IgD-negative memory B cell (primary cell): ENCODE data around the gene MICB. TPM values are rescaled to one million over a fixed set of nuclear protein-coding genes. Genes with fewer than 3 reads are reported as not detected.
"Not testable (repeated sequence)": the region's sequence is repeated elsewhere in the genome, so short reads cannot be mapped to it uniquely, and the experiment has no call there.

Experiments
- H3K27ac Mint-ChIP-seq, 3 donors: one replicate each; pipeline ENCODE4 v1.8.0; 2020 to 2022; ENCODE audit warnings: mild to moderate bottlenecking in 3 of 3, mixed read lengths in 3 of 3, moderate library complexity in 1 of 3
- H3K27me3 Mint-ChIP-seq: one replicate; pipeline ENCODE4 v1.8.0; 2021; ENCODE audit warnings: mixed read lengths
- H3K36me3 Mint-ChIP-seq: one replicate; pipeline ENCODE4 v1.8.0; 2020; ENCODE audit warnings: mild to moderate bottlenecking, mixed read lengths
- H3K4me1 Mint-ChIP-seq, 3 donors: one replicate each; pipeline ENCODE4 v1.8.0; 2020 to 2022; ENCODE audit warnings: mixed read lengths in 3 of 3, mild to moderate bottlenecking in 1 of 3
- H3K4me3 Mint-ChIP-seq, 4 donors: one replicate each; pipeline ENCODE4 v1.8.0; 2020 to 2022; ENCODE audit warnings: mild to moderate bottlenecking in 4 of 4, mixed read lengths in 4 of 4, moderate library complexity in 3 of 4
- H3K9me3 Mint-ChIP-seq, 3 donors: one replicate each; pipeline ENCODE4 v1.8.0; 2020 to 2021; ENCODE audit warnings: mixed read lengths in 3 of 3, mild to moderate bottlenecking in 1 of 3
- polyA plus RNA-seq: library from polyadenylated mRNA; unstranded; fragments of 300-500 nt; fragmentation: Illumina TruSeq; gene quantifications from one replicate; pipeline ENCODE4 v1.2.3, GENCODE V29; 2021

MICB gene
- polyA plus RNA-seq, 1 donor from 2014 or later, result 9.3 TPM

GRCh38 chr6:31547727-31548543, 50.0 kb downstream of the MICB start:
- Mint-ChIP-seq H3K36me3 (no peaks in the 10 kb centered on the region), H3K9me3 (no peaks in the 10 kb centered on the region), H3K4me1 (peaks cover 16 to 32% (median 29%) of the 10 kb centered on the region in 3 donors), H3K27ac (peak overlapping the region; percentile 86 to 97 (median 88)), H3K4me3 (peak overlapping the region; percentile 76 to 98 (median 88)), H3K27me3 (peaks cover 1% of the 10 kb centered on the region)

DNA sequence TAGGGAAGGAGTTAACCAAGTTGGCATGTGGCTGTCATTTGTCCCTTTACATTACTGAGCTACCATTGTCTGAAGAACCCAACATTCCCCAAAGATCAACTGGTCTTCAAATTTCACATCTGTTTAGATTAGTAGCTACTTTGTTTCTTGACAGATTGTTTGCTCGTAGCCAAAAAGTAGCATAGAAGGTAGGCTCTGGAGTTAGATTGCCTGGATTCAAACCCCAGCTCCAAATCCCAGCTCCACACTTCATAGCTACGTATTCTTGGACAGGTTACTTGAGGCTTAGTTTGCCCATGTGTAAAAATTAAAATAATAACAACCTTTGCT, 50.6 kb downstream of the MICB start:
- H3K36me3 Mint-ChIP-seq, result no peaks in the 10 kb centered on the region
- H3K9me3 Mint-ChIP-seq, result no peaks in the 10 kb centered on the region
- H3K27ac Mint-ChIP-seq, result peak overlapping the region in 2 of 3 donors; percentile 40 to 88
- H3K4me3 Mint-ChIP-seq, result peak overlapping the region in 1 of 4 donors; percentile 41
- peaks cover 1% of the 10 kb centered on the region for H3K27me3 Mint-ChIP-seq
- peaks cover 16 to 29% (median 25%) of the 10 kb centered on the region in 3 donors for H3K4me1 Mint-ChIP-seq

DNA sequence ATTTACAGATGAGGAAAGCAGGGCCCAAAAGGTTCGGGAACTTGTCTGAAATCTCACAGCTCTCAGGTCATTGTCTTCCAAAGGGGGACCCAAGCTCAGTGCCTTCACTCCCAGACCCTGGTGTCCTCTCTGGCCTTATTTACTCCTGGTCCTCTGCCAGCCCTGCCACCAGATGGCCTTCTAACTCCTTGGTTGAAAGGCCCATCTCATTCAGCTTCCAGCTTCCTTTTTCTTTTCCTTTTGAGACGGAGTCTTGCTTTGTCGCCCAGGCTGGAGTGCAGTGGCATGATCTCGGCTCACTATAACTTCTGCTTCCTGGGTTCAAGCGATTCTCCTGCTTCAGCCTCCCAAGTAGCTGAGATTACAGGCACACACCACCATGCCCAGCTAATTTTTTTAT, 53.4 kb downstream of the MICB start:
- not testable (repeated sequence) for H3K36me3 Mint-ChIP-seq, H3K9me3 Mint-ChIP-seq, H3K27me3 Mint-ChIP-seq
- peaks cover 20 to 35% (median 25%) of the 10 kb centered on the region in 3 donors for H3K4me1 Mint-ChIP-seq
- peak overlapping the region; percentile 40 to 84 (median 77) for H3K4me3 Mint-ChIP-seq
- peak overlapping the region; percentile 58 to 88 (median 59) for H3K27ac Mint-ChIP-seq

GRCh38 chr6:31556307-31556706, 58.4 kb downstream of the MICB start:
- H3K27ac Mint-ChIP-seq, result peak overlapping the region in 1 of 3 donors; percentile 45
- H3K36me3 Mint-ChIP-seq, result peaks cover 2% of the 10 kb centered on the region
- no peaks in the 10 kb centered on the region for H3K9me3 Mint-ChIP-seq
- no peaks in the 10 kb centered on the region for H3K27me3 Mint-ChIP-seq
- H3K4me1 Mint-ChIP-seq, result peaks cover 34 to 52% (median 44%) of the 10 kb centered on the region in 3 donors
- peak overlapping the region in 1 of 4 donors; percentile 13 for H3K4me3 Mint-ChIP-seq

GRCh38 chr6:31557443-31558317, 59.7 kb downstream of the MICB start:
- H3K9me3 Mint-ChIP-seq, result no peaks in the 10 kb centered on the region
- peaks cover 38 to 55% (median 49%) of the 10 kb centered on the region in 3 donors for H3K4me1 Mint-ChIP-seq
- peaks cover 5% of the 10 kb centered on the region for H3K36me3 Mint-ChIP-seq
- no peaks in the 10 kb centered on the region for H3K27me3 Mint-ChIP-seq
- peak overlapping the region in 1 of 3 donors; percentile 98 for H3K27ac Mint-ChIP-seq
- H3K4me3 Mint-ChIP-seq, result peak overlapping the region in 3 of 4 donors; percentile 32 to 94 (median 88)

GRCh38 chr6:31558318-31558625, 60.3 kb downstream of the MICB start:
- peaks cover 5% of the 10 kb centered on the region for H3K36me3 Mint-ChIP-seq
- peak overlapping the region; percentile 84 to 96 (median 91) for H3K4me3 Mint-ChIP-seq
- H3K9me3 Mint-ChIP-seq, result no peaks in the 10 kb centered on the region
- peak overlapping the region in 2 of 3 donors; percentile 95 to 98 for H3K27ac Mint-ChIP-seq
- peaks cover 43 to 60% (median 53%) of the 10 kb centered on the region in 3 donors for H3K4me1 Mint-ChIP-seq
- H3K27me3 Mint-ChIP-seq, result no peaks in the 10 kb centered on the region

- no peaks in the 10 kb centered on the region for H3K27me3 Mint-ChIP-seq
- H3K9me3 Mint-ChIP-seq, result no peaks in the 10 kb centered on the region
- peaks cover 47 to 64% (median 58%) of the 10 kb centered on the region in 3 donors for H3K4me1 Mint-ChIP-seq
- peaks cover 6% of the 10 kb centered on the region for H3K36me3 Mint-ChIP-seq
- H3K27ac Mint-ChIP-seq, result peak overlapping the region; percentile 94 to 98 (median 95)
- H3K4me3 Mint-ChIP-seq, result peak overlapping the region; percentile 84 to 96 (median 91)
Measured at GRCh38 chr6:31558631-31559500, 60.9 kb downstream of the MICB start.

GRCh38 chr6:31559606-31559957, 61.6 kb downstream of the MICB start:
- Mint-ChIP-seq H3K4me3 (peak overlapping the region; percentile 84 to 96 (median 91)), H3K36me3 (peaks cover 7% of the 10 kb centered on the region), H3K4me1 (peaks cover 47 to 65% (median 59%) of the 10 kb centered on the region in 3 donors), H3K27me3 (no peaks in the 10 kb centered on the region), H3K27ac (peak overlapping the region; percentile 94 to 98 (median 95)), H3K9me3 (no peaks in the 10 kb centered on the region)

- Mint-ChIP-seq H3K27me3 (no peaks in the 10 kb centered on the region), H3K4me3 (peak overlapping the region; percentile 84 to 96 (median 91)), H3K4me1 (peaks cover 48 to 66% (median 64%) of the 10 kb centered on the region in 3 donors), H3K36me3 (peaks cover 7% of the 10 kb centered on the region), H3K9me3 (no peaks in the 10 kb centered on the region), H3K27ac (peak overlapping the region; percentile 94 to 98 (median 95))
Measured at GRCh38 chr6:31559958-31560696, 62.2 kb downstream of the MICB start.

- H3K27ac Mint-ChIP-seq, result peak overlapping the region; percentile 94 to 98 (median 95)
- H3K36me3 Mint-ChIP-seq, result peaks cover 11% of the 10 kb centered on the region
- H3K9me3 Mint-ChIP-seq, result no peaks in the 10 kb centered on the region
- H3K4me3 Mint-ChIP-seq, result peak overlapping the region; percentile 84 to 96 (median 91)
- no peaks in the 10 kb centered on the region for H3K27me3 Mint-ChIP-seq
- peaks cover 48 to 71% (median 69%) of the 10 kb centered on the region in 3 donors for H3K4me1 Mint-ChIP-seq
Measured at GRCh38 chr6:31560697-31561058, 62.7 kb downstream of the MICB start.

Other genes with a start within 250 kb of the MICB start
- gene HLA-C, start 226.1 kb upstream of the MICB start, polyA plus RNA-seq, result 3,003 TPM
- gene HLA-B, start 141.0 kb upstream of the MICB start, polyA plus RNA-seq, result 6,901 TPM
- gene MICA, start 94.5 kb upstream of the MICB start, polyA plus RNA-seq, result 9.2 TPM
- not detected for gene MCCD1, start 30.8 kb downstream of the MICB start, polyA plus RNA-seq
- gene DDX39B, start 43.9 kb downstream of the MICB start, polyA plus RNA-seq, result 89.4 TPM
- 0.53 TPM for gene ATP6V1G2, start 48.5 kb downstream of the MICB start, polyA plus RNA-seq
- 11.5 TPM for gene NFKBIL1, start 49.5 kb downstream of the MICB start, polyA plus RNA-seq
- gene LTA, start 74.1 kb downstream of the MICB start, polyA plus RNA-seq, result 16.3 TPM
- 6.4 TPM for gene TNF, start 77.4 kb downstream of the MICB start, polyA plus RNA-seq
- 2,767 TPM for gene LTB, start 84.3 kb downstream of the MICB start, polyA plus RNA-seq
- 20.5 TPM for gene LST1, start 88.1 kb downstream of the MICB start, polyA plus RNA-seq
- gene NCR3, start 94.9 kb downstream of the MICB start, polyA plus RNA-seq, result 140 TPM
- 5.6 TPM for gene AIF1, start 117.1 kb downstream of the MICB start, polyA plus RNA-seq
- 14.3 TPM for gene PRRC2A, start 122.6 kb downstream of the MICB start, polyA plus RNA-seq
- 30.9 TPM for gene BAG6, start 154.5 kb downstream of the MICB start, polyA plus RNA-seq
- gene APOM, start 157.7 kb downstream of the MICB start, polyA plus RNA-seq, result 8.5 TPM
- 28.1 TPM for gene C6orf47, start 162.6 kb downstream of the MICB start, polyA plus RNA-seq
- gene GPANK1, start 166.9 kb downstream of the MICB start, polyA plus RNA-seq, result 24.1 TPM
- gene CSNK2B, start 167.9 kb downstream of the MICB start, polyA plus RNA-seq, result 268 TPM
- 0.49 TPM for gene LY6G5B, start 171.8 kb downstream of the MICB start, polyA plus RNA-seq
- gene LY6G5C, start 182.9 kb downstream of the MICB start, polyA plus RNA-seq, result 3.2 TPM
- gene ABHD16A, start 205.2 kb downstream of the MICB start, polyA plus RNA-seq, result 40.1 TPM
- 0.95 TPM for gene LY6G6F, start 208.7 kb downstream of the MICB start, polyA plus RNA-seq
- gene LY6G6D, start 217.2 kb downstream of the MICB start, polyA plus RNA-seq, result not detected
- not detected for gene LY6G6C, start 223.6 kb downstream of the MICB start, polyA plus RNA-seq
- gene MPIG6B, start 225.2 kb downstream of the MICB start, polyA plus RNA-seq, result 1.8 TPM
- gene DDAH2, start 231.2 kb downstream of the MICB start, polyA plus RNA-seq, result 119 TPM
- 861 TPM for gene CLIC1, start 238.4 kb downstream of the MICB start, polyA plus RNA-seq
- gene MSH5, start 241.9 kb downstream of the MICB start, polyA plus RNA-seq, result 4.2 TPM